ENCODE data around the gene HDGF. TPM values are rescaled to one million over a fixed set of nuclear protein-coding genes. Genes with fewer than 3 reads are reported as not detected.

The HDGF gene
- total and polyA plus RNA-seq, 9 of the 15 experiments (the other 6 are each of a cell fraction or from before 2014, with no cell fraction given), result 38.8 to 601 (median 400) TPM

DNA sequence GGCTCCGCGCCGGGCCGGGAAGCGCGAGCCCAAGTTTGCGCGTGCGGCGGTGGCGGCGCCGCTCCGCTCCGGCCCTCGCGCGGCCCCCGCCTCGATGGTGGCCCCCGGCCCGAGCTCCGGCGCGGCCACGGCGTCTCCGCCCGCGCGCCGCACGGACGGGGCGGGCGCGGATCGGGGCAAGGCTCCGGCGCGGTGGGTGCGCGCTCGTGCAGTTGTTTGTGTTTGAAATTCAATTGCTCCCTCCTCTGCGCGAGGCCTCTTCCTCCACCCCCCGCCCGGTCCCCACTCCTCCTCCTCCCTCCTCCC lies at the start of gene HDGF (continued):
- TF ChIP-seq RBFOX2 (IDR thresholded peaks at IDR 0.05; ENCODE audit: low read depth, low read length), result peak; percentile 71
- TF ChIP-seq, protein P1, sequence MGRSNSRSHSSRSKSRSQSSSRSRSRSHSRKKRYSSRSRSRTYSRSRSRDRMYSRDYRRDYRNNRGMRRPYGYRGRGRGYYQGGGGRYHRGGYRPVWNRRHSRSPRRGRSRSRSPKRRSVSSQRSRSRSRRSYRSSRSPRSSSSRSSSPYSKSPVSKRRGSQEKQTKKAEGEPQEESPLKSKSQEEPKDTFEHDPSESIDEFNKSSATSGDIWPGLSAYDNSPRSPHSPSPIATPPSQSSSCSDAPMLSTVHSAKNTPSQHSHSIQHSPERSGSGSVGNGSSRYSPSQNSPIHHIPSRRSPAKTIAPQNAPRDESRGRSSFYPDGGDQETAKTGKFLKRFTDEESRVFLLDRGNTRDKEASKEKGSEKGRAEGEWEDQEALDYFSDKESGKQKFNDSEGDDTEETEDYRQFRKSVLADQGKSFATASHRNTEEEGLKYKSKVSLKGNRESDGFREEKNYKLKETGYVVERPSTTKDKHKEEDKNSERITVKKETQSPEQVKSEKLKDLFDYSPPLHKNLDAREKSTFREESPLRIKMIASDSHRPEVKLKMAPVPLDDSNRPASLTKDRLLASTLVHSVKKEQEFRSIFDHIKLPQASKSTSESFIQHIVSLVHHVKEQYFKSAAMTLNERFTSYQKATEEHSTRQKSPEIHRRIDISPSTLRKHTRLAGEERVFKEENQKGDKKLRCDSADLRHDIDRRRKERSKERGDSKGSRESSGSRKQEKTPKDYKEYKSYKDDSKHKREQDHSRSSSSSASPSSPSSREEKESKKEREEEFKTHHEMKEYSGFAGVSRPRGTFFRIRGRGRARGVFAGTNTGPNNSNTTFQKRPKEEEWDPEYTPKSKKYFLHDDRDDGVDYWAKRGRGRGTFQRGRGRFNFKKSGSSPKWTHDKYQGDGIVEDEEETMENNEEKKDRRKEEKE (IDR thresholded peaks at IDR 0.05; ENCODE audit: borderline replicate concordance in 1 of 2, control insufficient read depth in 1 of 2, low read depth in 2 of 2, low read length in 1 of 2), result no peak
- no peak for TF ChIP-seq SRSF9 (IDR thresholded peaks at IDR 0.05; ENCODE audit: borderline replicate concordance, low read depth, low read length)
- 0 out of 4 replicates have a peak, but pooled peaks of 1 of the 2 experiments have one; percentile 25 for TF ChIP-seq KDM4B (IDR thresholded peaks at IDR 0.05; ENCODE audit: borderline replicate concordance in 2 of 2, low read depth in 1 of 2)
- no peak for TF ChIP-seq CBFA2T3 (IDR thresholded peaks at IDR 0.05)
- TF ChIP-seq HNRNPLL (IDR thresholded peaks at IDR 0.05; ENCODE audit: low read depth, low read length, poor library complexity, severe bottlenecking), result peak; percentile 20
- TF ChIP-seq ZNF639 (CRISPR knock-in tag; conservative IDR thresholded peaks at IDR 0.05 in 1 of 2, IDR thresholded peaks at IDR 0.05 in 1 of 2), result peak in 1 of 2 experiments; percentile 59; a peak in 2 of 4 replicates

Data from K562 (cell line).